ENCODE measurements around the gene C1QL4.

GRCh38 chr12:49377386-49377785 lies 40.4 kb upstream of the C1QL4 start:
- TF ChIP-seq YY1 (IDR thresholded peaks at IDR 0.05; ENCODE audit: low read depth, low read length) (no peak), ATF3 (IDR thresholded peaks at IDR 0.05; ENCODE audit: insufficient read depth, low read depth, low read length) (no peak), EZH2 (IDR thresholded peaks at IDR 0.05; ENCODE audit: low read depth, low read length, severe bottlenecking) (no peak), GTF2F1 (IDR thresholded peaks at IDR 0.05; ENCODE audit: borderline replicate concordance, low read depth, low read length) (no peak), CEBPB (IDR thresholded peaks at IDR 0.05; ENCODE audit: low read depth, low read length) (no peak), EGR1 (IDR thresholded peaks at IDR 0.05; ENCODE audit: borderline replicate concordance, low read depth, low read length) (no peak), KDM5A (IDR thresholded peaks at IDR 0.05; ENCODE audit: low read length) (no peak), SP4 (IDR thresholded peaks at IDR 0.05; ENCODE audit: low read length) (no peak), EP300 (IDR thresholded peaks at IDR 0.05; ENCODE audit: borderline replicate concordance in 1 of 2, low read depth in 2 of 2, low read length in 2 of 2) (no peak), JUN (IDR thresholded peaks at IDR 0.05; ENCODE audit: low read depth, low read length) (no peak), TCF12 (IDR thresholded peaks at IDR 0.05; ENCODE audit: low read depth, low read length) (no peak), CTCF (IDR thresholded peaks at IDR 0.05; ENCODE audit: control extremely low read depth in 1 of 3, insufficient read depth in 1 of 3, low read depth in 1 of 3, low read length in 3 of 3) (no peak), RFX5 (IDR thresholded peaks at IDR 0.05; ENCODE audit: borderline replicate concordance, low read depth, low read length) (no peak)

Data from H1 (cell line).